DMS 273 treated with DMSO at 0.1 percent for 48 hours (cell line): ENCODE data around the gene MSI2.

Source experiments
- DNase-seq: peaks from one replicate; lab custom pipeline; 2025; lab: John Stamatoyannopoulos, UW

The MSI2 gene

GRCh38 chr17:57395721-57396321 is 139.5 kb downstream of the MSI2 start:
- DNase-seq, result no peak

- no peak for DNase-seq
These were observed 140.2 kb downstream of the MSI2 start for GRCh38 chr17:57396511-57396921.

DNA sequence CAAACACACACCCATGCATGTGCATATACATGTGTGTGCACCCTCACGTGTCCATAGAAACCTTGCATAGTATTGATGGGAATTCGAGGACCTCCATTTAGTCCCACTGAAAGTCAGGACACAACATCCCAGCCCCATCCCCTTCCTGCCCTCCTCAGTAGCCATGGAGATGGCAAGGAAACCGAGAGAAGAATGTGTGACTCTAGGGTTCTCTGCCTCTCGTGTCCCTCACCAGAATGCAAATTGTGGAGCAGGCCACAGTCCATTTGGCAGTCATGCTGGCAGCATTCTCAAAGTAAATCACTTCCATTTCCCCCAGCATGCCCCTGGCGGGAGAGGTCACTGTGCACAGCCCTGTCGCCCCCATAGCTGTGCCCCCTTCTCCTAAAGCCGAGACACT is 141.1 kb downstream of the MSI2 start:
- no peak for DNase-seq

DNA sequence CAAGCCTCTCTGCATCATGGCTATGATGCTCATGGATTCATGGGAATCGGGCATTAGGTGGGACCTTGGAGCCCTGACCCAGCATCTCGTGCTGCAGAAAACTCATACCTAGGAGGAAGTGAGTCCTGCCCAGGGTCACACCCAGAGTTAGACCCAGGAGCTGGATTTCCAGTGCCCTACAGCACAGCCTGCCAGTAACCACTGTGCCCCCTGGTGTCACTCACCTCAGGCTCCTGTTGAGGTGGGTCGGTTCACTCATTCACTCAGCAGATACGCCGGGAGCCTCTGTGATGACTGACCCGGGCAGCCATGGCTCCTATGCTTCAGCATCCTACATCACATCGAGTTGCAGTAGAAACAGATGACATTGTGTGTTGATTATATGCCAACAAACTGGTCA is 143.4 kb downstream of the MSI2 start:
- DNase-seq, result no peak

- no peak for DNase-seq
These were observed 144.3 kb downstream of the MSI2 start for GRCh38 chr17:57400648-57401047.

GRCh38 chr17:57401556-57402488 is 145.5 kb downstream of the MSI2 start:
- DNase-seq, result no peak

DNA sequence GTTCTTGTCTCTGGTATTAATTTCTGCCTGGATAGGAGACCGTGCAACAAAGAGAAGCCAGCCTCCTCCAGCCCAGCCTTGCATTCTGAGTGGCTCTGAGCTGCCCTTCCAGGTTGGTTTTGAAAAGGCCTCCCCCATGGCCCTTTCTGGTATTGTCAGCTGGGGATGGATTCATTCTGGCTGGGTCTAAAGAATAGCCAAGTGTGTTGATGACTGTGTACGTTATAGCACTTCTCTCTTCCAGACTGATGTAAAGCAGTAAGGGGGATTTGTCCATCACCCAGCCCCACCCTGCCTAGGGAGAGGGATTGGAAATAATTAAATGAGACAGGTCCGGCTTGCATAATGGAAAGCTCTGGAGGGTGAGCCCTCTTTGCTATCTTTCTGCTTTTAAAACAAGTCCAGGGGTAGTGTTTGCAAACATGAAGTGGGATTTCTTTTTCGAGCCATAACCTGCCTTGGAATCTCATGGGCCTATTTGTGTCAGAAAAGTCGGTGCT is 146.4 kb downstream of the MSI2 start:
- DNase-seq, result no peak

DNA sequence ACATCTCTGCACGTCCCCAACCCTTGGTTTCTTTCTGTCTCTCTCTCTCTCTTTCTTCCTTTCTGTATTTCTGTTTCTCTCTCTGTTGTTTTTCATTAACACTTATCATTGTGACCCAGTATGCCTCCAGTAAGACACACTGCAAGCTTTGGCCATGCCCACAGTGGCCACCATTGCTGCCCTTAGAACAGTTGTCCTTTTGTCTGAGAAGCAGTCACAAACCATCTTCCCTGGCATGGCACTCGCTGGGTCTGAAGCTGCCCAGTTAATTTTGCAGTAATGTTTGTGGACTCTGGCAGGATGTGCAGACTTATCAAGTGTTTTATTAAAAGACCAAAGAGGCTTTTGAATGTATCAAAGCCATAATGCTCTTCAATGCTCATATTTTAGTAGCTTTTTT is 146.9 kb downstream of the MSI2 start:
- DNase-seq, result no peak

GRCh38 chr17:57404073-57404472 is 147.8 kb downstream of the MSI2 start:
- DNase-seq, result no peak

GRCh38 chr17:57404795-57405490 is 148.6 kb downstream of the MSI2 start:
- DNase-seq, result no peak

- no peak for DNase-seq
These were observed 149.3 kb downstream of the MSI2 start for GRCh38 chr17:57405491-57406072.

GRCh38 chr17:57406131-57406980 is 150.0 kb downstream of the MSI2 start:
- DNase-seq, result no peak

GRCh38 chr17:57406981-57407286 is 150.6 kb downstream of the MSI2 start:
- no peak for DNase-seq

- DNase-seq, result no peak
These were observed 151.2 kb downstream of the MSI2 start for GRCh38 chr17:57407287-57408070.

DNA sequence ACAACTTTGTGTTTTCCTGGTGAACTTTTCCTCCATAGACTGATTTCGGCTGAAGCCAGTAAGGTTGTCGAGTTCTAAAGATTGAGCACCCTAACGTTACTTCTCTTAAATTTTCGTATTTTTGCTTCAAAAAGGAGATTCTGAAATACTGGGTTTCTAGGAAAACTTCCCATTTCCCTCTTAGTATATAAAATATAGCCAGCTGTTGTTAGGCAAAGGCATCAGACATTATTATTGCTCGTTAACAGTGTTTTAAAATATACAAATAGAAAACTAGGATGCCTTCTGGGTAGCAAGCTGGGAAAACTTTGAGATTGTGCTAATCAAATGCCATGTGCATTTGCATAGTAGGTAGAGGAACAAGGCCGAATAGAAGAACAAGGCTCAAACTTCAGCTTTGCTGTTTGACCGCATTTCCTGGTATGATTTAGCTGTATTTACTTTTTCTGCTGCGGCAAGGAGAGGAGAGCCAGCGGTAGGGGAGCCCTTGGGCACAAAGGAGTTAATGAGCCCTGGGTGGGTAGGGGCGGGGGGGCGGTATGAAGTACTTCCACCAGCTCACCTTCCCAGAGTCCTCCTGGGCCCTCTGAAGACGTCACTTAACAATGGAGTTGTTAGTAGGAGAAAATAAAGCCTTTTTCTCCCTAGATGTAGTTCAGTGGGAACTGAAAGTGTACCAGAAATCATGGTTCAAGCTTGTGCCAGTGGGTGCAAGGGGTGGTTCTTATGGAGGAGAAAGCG is 151.9 kb downstream of the MSI2 start:
- DNase-seq, result no peak

GRCh38 chr17:57410169-57410568 is 153.8 kb downstream of the MSI2 start:
- DNase-seq, result no peak

- DNase-seq, result no peak
These were observed 156.3 kb downstream of the MSI2 start for GRCh38 chr17:57412520-57413096.

- no peak for DNase-seq
These were observed 157.7 kb downstream of the MSI2 start for GRCh38 chr17:57413848-57414651.

- DNase-seq, result no peak
These were observed 159.5 kb downstream of the MSI2 start for GRCh38 chr17:57415751-57416207.
